ENCODE data around the gene MECP2. TPM values are rescaled to one million over a fixed set of nuclear protein-coding genes. Genes with fewer than 3 reads are reported as not detected.
A peak's percentile ranks its signal among the peaks of the same experiment; 100 is the strongest.

MECP2 gene
- total and polyA plus RNA-seq, 8 donors: 25.5 to 47.1 (median 31.9) TPM

DNA sequence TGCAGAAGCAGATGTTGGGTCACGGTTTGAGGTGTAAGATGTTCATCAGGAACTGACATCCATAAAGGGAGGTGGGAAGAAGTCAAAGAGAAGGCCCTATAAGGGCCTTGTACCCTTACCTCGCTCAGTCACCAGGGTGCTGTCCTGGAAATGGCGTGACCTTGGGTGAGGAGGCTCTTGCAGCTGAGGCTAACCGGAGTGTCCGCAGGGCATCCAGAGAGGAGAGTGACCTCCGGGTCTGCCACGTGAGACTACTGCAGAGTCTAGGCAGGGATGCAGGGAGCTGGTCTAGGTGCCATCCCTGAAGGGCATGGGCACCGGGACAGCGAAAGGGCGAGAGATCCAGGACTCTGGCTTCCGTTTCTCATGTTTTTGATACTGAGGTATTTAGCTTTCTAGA is 49.1 kb downstream of the MECP2 start:
- H3K4me3 ChIP-seq: no peak overlapping the region
- no peaks in the 10 kb centered on the region for H3K36me3 ChIP-seq
- peaks cover 0 to 37% of the 10 kb centered on the region in 2 donors for H3K4me1 ChIP-seq
- no peaks in the 10 kb centered on the region for H3K9me3 ChIP-seq
- H3K27ac ChIP-seq: no peak overlapping the region
- no peaks in the 10 kb centered on the region for H3K27me3 ChIP-seq
- ATAC-seq: no peak
- intact Hi-C loops (cut with DNase I): no loop called here
- TF ChIP-seq, protein P1, sequence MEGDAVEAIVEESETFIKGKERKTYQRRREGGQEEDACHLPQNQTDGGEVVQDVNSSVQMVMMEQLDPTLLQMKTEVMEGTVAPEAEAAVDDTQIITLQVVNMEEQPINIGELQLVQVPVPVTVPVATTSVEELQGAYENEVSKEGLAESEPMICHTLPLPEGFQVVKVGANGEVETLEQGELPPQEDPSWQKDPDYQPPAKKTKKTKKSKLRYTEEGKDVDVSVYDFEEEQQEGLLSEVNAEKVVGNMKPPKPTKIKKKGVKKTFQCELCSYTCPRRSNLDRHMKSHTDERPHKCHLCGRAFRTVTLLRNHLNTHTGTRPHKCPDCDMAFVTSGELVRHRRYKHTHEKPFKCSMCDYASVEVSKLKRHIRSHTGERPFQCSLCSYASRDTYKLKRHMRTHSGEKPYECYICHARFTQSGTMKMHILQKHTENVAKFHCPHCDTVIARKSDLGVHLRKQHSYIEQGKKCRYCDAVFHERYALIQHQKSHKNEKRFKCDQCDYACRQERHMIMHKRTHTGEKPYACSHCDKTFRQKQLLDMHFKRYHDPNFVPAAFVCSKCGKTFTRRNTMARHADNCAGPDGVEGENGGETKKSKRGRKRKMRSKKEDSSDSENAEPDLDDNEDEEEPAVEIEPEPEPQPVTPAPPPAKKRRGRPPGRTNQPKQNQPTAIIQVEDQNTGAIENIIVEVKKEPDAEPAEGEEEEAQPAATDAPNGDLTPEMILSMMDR (IDR thresholded peaks at IDR 0.05): no peak
- DNase-seq: no peak

DNA sequence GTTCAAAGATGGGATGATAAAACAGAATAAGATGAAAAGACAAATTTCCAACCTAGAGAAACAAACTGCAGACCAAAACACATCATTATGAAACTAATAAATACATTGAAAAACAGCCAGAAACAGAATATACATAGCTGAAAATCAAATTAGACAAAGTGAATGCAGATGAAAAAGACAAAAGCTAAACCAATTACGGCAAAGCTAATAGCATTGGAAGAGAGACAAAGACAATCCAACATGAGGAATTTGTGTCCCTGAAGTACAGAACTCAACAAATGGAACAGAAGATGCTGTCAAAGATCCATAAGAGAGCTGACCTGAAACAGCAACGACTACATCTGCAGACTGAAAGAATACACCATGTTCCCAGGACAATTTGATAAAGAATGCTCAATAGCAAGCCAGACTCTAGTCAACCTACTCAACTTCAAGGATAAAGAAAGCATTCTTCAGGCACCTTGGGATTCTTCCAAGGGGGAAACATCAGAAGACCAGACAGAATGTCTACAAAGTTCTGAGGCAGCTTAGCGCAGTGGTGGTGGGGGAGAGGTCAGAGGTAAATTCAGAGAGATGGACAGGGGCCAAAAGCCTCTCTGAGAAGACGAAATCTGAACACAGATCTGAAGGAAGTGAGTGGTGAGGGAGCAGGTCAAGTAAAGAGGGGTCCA is 50.4 kb downstream of the MECP2 start:
- TF ChIP-seq, protein P1 (IDR thresholded peaks at IDR 0.05): no peak
- H3K4me1 ChIP-seq: peaks cover 0 to 49% of the 10 kb centered on the region in 2 donors
- no peak overlapping the region for H3K4me3 ChIP-seq
- no peaks in the 10 kb centered on the region for H3K27me3 ChIP-seq
- no peaks in the 10 kb centered on the region for H3K9me3 ChIP-seq
- ATAC-seq: no peak
- no peaks in the 10 kb centered on the region for H3K36me3 ChIP-seq
- peak in 1 of 4 donors; percentile 14 for DNase-seq
- peak overlapping the region; percentile 1 to 18 for H3K27ac ChIP-seq
- intact Hi-C loops (cut with DNase I): no loop called here

DNA sequence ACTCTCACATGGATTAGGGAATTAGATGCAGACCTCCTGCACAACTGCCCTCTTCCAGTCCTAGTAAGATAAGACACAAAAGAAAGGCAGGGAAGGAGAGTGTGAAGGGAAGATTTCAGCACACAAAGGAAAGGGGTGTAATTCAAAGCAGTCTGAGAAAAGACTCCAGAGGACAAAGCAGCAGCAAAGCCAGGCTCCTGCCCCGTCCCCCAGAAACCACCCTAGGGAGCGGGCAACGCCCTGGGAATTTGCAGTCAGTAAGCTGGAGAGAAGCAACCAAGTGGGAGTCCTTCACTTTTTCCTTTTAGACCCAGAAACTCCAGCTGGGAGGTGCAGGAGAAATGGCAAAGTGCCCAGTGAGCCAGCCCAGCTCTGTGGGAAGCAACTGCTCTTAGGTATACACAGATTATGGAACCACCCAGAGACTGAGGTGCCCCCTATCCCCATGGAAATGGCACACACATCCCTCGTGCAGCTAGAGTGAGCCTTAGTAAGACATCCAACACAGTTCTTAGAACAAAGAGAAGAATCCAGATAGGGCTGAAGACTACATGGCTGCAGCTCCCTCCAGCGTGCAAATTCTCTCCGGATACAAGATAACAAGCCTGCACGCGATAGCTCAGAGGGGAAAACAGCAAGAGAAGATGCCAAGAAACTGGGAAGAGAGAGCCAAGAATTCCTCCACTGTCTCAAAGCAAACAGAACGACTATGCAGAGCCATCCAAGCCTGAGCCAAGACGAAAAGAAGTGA is 51.3 kb downstream of the MECP2 start:
- Histone ChIP-seq H3K27me3 (no peaks in the 10 kb centered on the region), H3K4me3 (no peak overlapping the region), H3K27ac (peak overlapping the region; percentile 44 to 55), H3K36me3 (no peaks in the 10 kb centered on the region), H3K9me3 (no peaks in the 10 kb centered on the region), H3K4me1 (peaks cover 2 to 52% of the 10 kb centered on the region in 2 donors)
- intact Hi-C loops (cut with DNase I): no loop called here
- peak in 2 of 4 donors; percentile 75 to 88 for DNase-seq
- ATAC-seq: peak; percentile 37
- TF ChIP-seq, protein P1 (IDR thresholded peaks at IDR 0.05): no peak

DNA sequence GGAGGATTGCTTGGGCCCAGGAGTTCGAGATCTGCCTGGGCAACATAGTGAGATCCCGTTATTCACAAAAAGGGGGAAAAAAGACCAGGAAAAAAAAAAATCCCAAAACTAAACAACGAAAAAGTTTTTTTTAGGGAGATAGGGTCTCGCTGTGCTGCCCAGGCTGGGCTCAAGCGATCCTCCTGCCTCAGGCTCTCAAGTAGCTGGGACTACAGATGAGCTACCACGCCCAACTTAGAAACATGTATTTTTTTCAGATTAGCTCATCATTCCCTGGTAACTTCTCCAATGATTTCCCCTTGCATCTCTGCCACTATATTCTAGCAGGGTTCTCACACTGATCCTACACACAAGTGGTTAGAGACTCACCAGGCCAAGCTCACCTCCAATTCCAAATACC is 53.4 kb downstream of the MECP2 start:
- Histone ChIP-seq H3K4me1 (peaks cover 4 to 53% of the 10 kb centered on the region in 2 donors), H3K36me3 (no peaks in the 10 kb centered on the region), H3K4me3 (no peak overlapping the region), H3K27ac (peak overlapping the region in 1 of 2 donors; percentile 85), H3K9me3 (no peaks in the 10 kb centered on the region), H3K27me3 (no peaks in the 10 kb centered on the region)
- intact Hi-C loops (cut with DNase I): no loop called here
- TF ChIP-seq, protein P1 (IDR thresholded peaks at IDR 0.05): no peak
- ATAC-seq: no peak
- no peak for DNase-seq

DNA sequence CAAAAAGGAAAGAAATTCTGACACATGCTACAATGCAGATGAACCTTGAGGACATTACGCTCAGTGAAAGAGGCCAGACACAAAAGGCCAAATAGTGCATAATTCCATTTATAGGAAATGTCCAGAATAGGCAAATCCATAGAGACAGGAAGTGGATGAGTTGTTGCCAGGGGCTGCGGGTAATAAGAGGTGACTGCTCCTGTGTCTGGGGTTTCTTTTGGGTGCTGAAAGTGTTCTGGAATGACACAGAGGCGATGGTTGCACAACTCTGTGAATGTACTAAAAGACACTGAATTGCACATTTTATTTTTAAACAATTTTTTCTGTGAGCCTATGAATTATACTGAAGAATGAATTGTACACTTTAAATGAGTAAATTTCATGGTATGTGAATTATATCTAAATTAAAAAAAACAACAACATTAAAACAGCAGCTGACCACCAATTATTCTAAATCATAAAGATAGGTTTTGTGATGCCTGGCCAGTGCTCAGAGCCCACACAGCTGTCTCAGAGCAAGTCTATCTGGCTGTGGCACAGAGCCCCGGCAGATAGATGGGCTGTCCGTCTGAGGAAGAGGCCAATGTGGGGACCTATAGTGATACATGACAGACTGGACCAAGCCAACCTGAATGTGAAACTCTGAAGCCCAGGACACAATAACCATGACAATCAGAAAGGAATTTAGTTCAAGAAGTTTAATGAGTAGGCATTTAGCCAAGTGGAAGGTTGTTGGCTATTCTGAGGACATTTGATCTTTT is 54.3 kb downstream of the MECP2 start:
- Histone ChIP-seq H3K4me1 (peaks cover 4 to 62% of the 10 kb centered on the region in 2 donors), H3K9me3 (no peaks in the 10 kb centered on the region), H3K36me3 (no peaks in the 10 kb centered on the region), H3K27me3 (no peaks in the 10 kb centered on the region), H3K27ac (peak overlapping the region; percentile 5 to 85), H3K4me3 (no peak overlapping the region)
- intact Hi-C loops (cut with DNase I): no loop called here
- DNase-seq (no peak), ATAC-seq (no peak)
- TF ChIP-seq, protein P1 (IDR thresholded peaks at IDR 0.05): no peak

All from left lung (tissue), 10 donors.